Activated CD4-positive, alpha-beta T cell treated with anti-CD3 and anti-CD28 coated beads, Interleukin-2, Interleukin-6, amounts not matched to agents 100 ng/mL and 50 ng/mL, durations not matched to agents 16 hours and 8 hours (primary cell): ENCODE data around the gene SMYD2.
"Not testable (repeated sequence)": the region's sequence is repeated elsewhere in the genome, so short reads cannot be mapped to it uniquely, and the experiment has no call there.

Experiments
- DNase-seq: peaks from one replicate; pipeline ENCODE4 v3.0.0-alpha.2; 2020

Gene SMYD2

DNA sequence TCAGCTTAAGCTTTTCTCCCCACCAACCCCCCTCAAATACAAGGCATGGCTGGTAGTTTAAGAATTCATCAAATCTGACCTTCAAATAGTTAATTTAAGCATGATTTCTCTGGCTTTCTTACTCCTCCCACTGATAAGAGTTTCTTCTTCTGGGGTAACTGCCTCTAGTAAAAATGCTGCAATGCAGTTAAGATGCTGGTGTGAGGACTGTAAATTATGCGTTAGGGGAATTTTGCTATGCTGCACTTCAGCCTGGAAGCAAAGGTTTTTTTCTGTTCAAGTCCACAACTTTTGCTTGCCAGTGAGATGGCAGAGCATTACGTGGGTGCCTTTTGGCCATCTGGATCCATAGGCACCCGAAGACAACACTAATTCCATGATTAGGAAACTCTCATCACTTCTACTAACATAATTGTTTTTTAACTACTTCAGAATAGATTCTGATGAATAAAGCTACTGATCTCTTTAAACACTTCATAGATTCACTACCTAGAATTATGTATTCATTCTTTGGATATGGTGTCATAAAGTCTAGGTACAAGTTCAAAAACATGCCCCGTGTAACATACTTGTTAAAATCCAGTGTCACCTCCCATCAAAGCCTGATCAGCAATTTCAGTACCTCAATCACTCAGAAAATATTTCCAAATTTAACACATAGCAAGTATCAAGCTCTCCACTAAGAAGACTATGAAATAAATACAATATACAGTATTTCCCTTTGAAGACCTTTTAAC lies 8.8 kb upstream of the SMYD2 start:
- no peak for DNase-seq

DNA sequence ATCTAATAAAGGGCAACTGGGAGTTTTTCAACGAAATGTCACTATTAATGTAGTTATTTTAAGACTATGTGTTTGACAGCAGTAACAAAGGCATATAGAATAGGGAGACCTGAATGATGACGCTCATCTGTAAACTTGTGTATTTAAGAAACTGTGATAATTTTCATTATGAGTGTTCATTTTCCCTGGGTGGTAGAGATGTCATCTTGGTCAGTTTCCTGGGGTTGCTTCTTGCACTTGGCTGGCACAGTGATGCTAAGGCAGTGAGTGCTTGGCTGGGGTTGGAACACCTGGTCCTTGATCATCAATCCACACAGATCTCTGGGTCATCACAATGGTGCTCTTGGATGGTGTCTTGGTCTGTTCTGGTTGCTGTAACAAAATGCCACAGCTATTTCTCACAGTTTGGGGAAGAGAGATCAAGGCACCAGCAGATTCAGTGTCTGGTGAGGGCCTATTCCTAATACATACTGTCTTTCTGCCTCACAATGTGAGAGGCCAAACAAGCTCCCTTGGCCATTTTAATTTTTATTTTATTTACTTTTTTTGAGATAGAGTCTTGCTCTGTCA lies 7.9 kb upstream of the SMYD2 start:
- peak; percentile 14 for DNase-seq

DNA sequence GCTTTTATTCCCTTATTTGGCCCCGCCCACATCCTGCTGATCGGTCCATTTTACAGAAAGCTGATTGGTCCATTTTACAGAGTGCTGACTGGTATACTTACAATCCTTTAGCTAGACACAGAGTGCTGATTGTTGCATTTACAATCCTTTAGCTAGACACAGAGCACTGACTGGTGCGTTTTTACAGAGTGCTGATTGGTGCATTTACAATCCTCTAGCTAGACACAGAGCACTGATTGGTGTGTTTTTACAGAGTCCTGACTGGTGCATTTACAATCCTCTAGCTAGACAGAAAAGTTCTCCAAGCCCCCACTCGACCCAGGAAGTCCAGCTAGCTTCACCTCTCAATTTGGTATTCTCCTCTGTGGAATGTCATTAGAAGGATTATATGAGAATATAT lies 5.3 kb upstream of the SMYD2 start:
- not testable (repeated sequence) for DNase-seq

DNA sequence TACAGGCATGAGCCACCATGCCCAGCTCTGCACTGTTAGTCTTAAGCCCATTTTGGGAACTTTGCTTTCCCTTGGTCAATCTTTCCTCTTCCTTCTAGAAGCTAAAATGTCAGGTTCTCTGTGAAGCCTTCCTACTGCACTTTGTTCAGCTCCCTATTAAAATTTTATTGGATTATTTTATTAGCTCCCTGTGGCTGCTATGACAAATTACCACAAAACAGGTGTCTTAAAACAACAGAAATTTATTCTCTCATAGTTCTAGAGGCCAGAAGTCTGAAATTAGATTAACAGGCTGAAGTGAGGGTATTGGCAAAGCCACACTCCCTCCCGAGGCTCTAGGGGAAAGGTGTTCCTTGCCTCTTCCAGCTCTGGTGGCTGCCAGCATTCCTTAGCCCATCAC lies 4.2 kb upstream of the SMYD2 start:
- no peak for DNase-seq

DNA sequence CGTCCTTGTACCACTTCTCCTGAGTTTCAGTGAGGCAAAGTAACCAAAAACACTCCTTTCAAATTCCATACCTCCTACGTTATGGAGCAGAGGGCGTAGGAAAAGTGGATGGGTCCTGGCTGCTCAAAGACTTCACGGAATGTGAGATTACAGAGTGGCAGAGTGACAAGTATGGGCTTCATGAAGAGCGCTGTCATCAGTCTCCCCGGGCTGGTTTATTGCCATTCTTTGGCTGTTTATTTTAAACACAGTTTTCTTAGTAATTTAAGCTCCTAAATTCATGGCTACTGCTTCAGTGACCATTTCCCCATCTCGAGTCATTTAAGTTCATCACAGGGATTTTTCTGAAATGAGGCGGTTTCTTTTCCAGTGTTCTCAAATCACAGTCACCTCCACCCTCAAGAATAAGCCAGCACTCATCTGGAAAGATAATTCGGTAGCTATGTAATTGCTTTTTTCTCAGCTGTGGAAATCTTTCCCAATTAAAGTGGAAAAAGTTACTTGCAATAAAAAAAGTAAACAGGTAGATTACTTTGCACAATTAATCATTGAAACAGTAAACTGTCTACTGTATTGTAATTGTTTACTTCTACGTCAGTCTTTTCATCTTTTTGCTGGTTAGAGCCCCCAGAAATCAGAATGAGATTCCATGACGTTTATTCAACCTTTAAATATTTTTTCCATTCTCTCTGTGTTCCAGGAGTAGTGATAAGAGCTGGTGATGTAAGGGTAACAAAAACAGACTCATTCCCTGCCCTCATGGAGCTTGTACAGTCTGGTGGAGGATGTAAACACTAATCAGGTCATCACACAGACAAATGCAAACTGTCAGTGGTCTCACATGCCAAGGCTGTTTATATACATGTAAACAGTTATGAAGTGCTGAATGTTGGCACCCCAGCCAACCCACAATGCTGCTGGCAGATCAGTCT lies 3.0 kb upstream of the SMYD2 start:
- no peak for DNase-seq

DNA sequence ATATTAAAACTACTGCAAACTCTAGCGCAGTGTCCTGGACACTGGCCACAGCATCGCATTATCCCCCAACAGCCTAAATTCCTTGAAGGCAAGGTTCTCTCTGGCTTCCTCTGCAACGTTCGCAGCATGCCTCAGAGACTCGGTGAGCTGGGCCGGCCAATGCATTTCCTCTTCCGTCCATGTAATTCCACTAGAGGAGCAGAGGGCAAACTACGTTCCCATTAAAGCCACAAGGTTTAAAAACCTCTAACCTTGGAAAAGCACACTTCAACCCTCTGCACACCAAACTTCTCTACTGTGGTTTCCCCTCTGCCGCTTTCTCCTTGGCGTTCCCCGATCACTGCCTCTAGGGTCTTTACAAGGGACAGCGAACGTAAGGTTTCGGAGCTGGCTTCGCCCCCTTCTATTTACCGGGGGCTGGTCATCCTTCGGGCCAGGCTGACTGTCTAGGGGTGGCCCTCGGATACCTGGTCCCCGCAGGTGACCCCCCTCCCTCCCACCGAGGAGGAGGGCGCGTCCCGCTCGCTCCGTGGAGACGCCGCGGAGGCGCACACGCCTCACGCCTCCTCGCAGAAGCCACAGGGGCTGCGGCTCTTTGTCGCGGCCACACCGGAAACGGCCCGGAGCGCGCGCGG lies 456 bp upstream of the SMYD2 start:
- peak; percentile 30 for DNase-seq

DNA sequence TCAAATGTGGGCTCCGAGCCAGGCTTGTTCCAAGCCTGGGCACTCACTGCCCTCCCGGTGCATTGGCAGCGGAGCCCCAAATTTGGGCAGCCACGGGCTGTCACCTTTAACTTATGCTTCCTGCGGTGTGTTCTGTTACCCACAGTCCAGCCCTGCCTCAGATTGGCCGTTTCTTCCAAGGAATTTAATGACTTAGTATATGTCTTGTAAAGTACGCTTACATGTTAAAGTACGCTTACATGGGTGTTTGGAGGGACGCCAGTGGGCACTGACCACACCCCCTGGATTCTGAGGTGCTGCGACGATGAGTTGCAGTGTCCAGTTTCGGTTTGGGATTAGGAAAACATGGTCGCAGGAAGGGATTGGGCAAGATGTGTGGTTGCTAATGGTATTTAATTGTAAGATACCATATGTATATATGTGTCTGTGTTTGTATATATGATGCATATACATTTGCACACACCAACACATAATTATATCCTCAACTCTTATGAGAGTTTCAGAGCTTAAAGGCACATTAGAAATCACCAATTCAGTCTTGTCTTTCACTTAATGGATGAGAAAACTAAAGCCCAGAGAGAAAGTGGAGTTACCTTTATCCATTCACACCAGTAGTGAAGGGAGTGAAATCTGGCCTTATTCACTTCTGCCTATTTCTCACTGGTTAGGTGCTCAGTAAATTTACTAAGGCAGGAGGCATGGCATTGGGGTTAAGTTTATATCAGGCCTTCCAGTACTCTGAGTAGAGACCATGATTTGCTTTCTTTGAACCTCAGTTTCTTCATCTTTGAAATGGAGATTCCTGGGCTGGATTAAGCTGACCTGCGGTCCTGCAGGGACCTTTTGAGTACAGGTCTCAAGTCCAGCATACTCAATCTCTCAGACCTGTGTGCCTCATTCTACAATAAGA lies 1.0 kb downstream of the SMYD2 start:
- peak; percentile 18 for DNase-seq

DNA sequence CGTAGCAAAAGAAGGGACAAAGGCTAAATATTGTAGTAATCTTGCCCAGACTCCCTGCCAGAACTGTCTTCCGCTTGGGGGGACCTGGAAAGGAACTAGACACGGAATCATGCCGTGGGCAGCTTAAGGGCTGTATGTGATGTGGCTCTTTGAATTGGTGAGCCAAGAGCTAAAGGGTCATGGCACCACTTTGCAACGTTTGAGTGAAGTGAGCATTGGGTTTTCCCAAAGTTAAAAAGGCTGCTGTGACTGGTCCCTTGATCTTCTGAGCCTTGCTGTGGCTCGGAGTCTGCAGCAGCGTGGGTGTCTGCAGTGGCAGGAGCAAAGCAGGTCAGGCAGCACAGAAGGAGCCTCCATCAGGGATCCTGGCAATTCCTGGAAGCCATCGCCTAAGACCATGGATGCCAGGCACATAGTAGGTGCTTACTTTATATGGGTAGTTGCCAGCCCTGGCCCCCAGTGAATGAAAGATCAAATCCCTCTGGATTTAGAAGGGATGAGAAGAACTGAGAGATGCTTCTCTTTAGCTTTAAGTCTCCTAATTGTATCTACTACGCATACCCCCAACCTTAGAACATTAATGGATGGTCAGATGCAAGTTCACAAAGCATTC lies 1.8 kb downstream of the SMYD2 start:
- peak; percentile 5 for DNase-seq

DNA sequence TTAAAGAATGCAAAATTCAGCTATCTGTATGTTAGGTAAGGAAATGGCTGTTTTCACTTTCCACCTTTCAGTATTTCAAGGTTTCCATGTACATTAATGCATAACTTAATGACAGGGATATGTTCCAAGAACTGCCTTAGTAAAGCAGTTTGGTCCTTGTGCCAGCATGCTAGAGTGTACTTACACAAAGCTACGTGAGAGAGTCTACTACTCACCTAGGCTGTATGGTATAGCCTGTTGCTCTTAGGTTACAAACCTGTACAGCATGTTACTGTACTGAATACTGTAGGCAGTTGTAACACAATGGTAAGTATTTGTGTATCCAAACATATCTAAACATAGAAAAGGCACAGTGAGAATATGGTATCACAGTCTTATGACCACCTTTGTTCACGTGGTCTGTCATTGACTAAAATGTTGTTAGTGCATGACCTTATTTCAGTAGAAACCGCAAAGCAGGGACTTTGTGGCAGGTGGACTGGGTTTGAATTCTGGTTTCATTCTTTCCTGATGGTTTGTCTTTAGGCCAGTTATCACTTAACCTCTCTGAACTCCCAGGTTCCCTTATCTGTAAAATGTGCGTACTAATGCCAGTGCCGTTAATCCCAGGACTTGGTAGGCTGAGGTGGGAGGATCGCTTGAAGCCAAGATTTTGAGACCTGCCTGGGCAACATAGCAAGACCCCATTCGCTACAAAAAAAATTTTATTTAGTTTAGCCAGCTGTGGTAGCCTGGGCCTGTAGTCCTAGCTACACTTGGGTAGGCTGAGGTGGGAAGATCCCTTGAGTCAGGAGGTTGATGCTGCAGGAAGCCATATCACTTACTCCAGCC lies 4.9 kb downstream of the SMYD2 start:
- no peak for DNase-seq

DNA sequence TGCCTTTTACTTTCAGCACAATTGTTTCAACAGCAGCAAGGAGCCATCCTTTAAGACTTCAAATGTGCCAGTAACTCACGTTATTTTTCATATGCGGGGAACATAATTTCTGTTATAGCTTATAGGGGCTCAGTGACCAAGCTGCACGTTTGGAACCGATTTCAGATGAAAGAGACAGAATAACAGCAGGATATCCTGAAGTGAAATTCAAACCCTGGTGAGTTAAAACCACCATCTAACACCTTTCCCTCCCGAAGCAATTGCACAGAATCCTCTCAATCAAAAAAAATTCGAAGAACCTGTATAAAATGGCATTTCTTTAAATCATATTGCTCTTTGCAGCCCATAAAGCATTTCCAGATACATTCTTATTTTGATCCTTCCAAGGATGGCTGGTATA lies 6.9 kb downstream of the SMYD2 start:
- DNase-seq, result no peak

DNA sequence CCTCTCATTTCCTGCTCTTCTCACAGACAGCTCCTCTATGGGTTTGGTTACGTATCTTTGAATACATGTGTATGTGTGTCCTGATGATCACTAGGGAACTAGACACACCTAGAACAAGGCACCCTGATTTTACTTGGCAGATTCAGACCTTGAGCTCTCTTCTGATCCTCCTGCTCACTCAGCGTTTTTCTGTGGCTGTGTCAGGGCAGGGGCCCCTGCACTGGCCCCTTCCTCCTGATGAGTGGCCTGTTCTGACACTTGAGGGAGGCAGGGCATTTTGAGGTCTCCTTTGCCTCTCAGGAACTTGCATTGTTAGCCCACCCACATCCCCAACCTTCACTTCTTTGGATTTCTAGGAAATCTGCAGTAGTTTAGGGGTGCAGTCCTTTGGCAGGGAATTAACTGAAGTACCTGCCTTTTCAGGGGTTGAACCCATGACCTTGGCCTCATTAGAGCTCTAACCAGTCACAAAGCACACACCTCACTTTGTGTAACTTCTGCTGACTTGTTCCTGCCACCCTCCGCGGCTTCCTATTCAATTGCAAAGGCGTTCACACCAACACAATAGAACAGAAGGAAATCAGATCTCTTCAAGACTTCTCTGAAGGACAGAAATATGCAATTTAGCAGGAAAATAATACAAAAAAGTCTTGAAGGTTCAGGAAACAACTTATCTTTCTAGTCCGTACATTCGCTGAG lies 8.8 kb downstream of the SMYD2 start:
- no peak for DNase-seq

DNA sequence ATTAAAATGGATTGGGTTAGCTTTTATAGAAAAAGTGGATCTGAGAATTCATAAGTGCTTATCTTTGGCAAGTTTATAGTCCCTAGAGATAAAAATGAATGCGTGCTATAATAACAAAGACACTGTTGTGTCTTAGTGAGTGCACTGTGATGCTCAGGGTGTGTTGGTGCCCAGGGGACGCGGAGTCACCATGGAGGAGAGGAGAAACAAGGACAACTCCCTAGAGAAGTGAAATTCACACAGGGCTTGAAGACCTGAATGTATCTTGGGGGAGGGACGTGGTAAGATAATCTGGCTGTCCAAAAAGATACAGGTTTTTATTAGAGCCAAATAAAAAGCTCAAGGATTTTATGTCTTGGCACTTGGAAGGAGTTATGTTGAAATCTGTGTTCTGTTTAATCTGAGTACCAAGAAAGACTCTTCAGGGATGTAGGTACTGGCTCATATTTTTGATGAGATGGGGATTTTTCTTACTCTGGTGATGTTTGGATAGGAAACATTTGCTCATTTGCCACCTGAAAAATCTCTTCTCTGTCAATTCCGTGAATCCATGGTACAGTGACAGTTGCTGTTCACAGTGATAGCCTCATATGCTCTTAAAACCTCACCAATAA lies 9.6 kb downstream of the SMYD2 start:
- no peak for DNase-seq

DNA sequence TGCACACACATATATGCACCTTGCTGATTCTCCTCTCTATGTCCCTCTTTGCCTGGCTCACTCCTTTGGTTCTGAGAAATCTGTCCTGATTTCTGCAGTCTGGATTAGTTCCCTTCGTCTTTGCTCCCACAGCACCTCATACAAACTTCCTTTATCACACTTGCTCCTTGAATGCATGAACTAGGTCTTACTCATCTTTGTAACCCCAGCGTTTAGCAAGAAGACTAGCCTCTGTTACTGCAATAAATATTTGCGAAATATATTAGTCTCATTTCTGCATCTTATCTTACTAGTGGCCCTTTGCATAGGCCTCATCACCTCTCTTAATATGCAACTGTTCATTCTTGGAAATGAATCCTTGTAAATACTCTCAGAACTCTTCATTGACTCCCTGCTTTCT lies 11.4 kb downstream of the SMYD2 start:
- DNase-seq, result no peak

DNA sequence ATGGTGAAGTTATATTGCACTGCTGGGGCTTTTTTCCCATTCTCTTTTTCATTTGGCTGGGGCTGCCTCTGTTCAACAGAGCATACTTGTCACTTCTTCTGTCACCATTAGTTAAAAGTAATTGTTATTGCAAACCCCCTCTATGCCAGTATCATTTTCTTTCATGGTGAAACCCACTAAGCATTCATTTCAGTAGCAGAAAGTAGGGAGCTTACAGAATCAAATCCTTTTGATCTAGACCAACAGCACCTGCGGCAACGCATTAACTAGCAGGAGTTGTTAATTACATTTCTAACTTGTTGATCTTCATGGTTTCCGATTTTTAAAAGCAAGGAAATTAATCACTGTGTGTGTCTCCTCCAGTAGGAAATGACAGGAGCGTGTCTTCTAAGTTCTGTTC lies 15.0 kb downstream of the SMYD2 start:
- no peak for DNase-seq

DNA sequence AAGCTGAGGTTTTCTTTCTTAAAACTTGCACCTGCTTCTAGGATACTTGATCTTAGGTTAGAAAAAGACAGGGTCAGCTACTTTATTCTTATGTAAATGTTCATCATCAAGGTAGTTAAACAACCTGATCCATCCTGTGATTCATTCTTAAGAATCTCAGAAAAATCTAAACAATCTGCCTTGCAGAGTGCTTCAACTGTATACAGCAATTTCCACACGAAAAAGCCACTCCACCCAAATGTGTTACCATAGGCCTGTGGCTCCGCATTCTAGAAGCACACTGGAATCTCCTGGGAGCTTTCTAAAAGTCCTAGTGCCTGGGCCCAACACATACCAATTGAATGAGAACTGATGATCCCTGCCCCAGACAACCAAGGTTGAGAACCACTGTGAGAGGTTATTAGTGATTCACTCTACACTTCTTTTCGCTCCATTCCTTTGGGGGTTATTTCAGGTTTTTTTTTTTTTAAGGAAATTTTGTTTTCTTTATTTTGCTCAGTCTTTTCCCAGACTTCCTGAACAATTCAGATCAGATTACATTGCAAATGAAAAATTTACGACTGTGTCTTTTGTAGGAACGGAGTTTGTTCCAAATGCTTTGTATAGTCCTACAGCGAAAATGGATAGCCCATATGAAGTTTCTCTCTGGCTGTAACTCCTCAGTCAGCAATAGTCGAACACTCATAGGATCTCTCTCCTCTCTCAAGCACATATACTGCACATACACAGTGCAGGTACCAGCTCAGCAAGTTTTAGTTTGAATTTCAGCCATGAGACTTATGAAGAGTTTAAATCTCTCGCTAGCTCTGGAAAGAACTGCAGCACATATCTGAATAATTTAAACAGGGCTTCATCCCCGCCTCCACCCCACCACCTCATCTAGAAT lies 16.1 kb downstream of the SMYD2 start:
- no peak for DNase-seq

DNA sequence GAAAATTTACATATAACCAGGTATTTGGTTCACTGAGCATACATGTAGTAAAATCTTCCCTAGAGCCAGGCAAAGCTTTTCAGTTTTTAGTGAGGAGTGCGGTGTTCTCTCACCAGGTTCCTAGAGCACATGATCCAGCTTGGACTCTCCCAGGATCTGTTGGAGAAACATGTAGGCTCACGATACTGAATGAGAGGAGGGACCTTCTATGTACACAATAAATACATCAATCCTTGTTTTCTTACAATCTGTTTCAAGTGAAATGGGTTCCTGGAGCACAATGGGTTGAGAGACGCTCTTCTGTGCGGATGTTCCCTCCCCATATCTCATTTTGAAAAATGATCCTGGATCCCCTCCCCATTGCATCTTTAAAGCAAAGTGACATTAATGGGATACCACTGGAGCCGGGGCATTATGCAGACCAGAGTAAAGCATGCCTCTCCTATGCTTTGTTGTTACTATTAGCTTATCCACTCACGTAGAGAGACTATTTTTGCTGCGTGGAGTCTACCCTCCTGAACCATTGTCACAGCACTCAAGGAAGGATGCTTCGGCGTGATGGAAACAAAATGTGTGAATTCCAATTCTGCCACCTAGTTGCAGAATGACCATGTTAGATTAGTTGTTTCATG lies 19.3 kb downstream of the SMYD2 start:
- no peak for DNase-seq

DNA sequence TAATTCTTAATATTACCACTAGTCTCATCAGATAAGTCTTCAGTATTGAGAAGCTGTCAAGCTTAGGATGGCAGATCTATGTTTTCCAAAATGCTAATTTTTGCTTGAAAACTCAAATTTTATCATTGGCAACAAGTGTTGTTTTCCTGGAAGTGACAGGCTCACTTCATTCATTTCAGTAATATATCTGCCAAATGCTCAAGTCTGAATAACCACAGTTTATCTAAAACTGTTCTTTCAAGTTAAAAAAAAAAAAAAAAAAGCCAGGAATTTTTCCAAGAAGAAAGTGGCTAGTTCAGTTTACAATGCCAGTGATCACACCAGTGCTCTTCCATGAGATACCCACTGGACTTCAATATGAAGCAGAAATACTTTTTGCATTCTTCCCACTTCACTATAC lies 20.6 kb downstream of the SMYD2 start:
- DNase-seq, result no peak
